ENCODE data around the gene RBCK1. TPM values are rescaled to one million over a fixed set of nuclear protein-coding genes. Genes with fewer than 3 reads are reported as not detected.

The RBCK1 gene
- total and polyA plus RNA-seq, 2 of the 4 experiments (the other 2 are of a cell fraction) = 29.9 to 84.2 TPM

Small RNA genes lying within 50 kb of the gene (microRNA-seq; reads per million reads assigned to microRNA genes)
- gene RF00019 (ENCODE audit: insufficient read depth, insufficient read length) = not detected

Small RNA genes lying within 50 kb of the gene (small RNA-seq; reads per million reads assigned to genes)
- 0 reads per million in 5 experiments for gene RF00019

Other genes starting within 250 kb of the RBCK1 start
- not detected in 2 replicates for gene DEFB128, start 218.6 kb upstream of the RBCK1 start, total RNA-seq (2012; rRNA removed)
- not detected in 2 replicates for gene DEFB128, start 218.6 kb upstream of the RBCK1 start, polyA plus RNA-seq (2012; rRNA removed)
- not detected in 2 replicates for gene DEFB129, start 181.0 kb upstream of the RBCK1 start, total RNA-seq (2012; rRNA removed)
- not detected in 2 replicates for gene DEFB129, start 181.0 kb upstream of the RBCK1 start, polyA plus RNA-seq (2012; rRNA removed)
- gene DEFB132, start 150.6 kb upstream of the RBCK1 start, total RNA-seq (2012; rRNA removed) = not detected in 2 replicates
- not detected in 2 replicates for gene DEFB132, start 150.6 kb upstream of the RBCK1 start, polyA plus RNA-seq (2012; rRNA removed)
- 1.1 and 2.0 TPM in 2 replicates for gene C20orf96, start 117.5 kb upstream of the RBCK1 start, total RNA-seq (2012; rRNA removed)
- 9.4 and 9.8 TPM in 2 replicates for gene C20orf96, start 117.5 kb upstream of the RBCK1 start, polyA plus RNA-seq (2012; rRNA removed)
- gene ZCCHC3, start 110.7 kb upstream of the RBCK1 start, total RNA-seq (2012; rRNA removed) = 10.9 and 13.9 TPM in 2 replicates
- 8.2 and 8.8 TPM in 2 replicates for gene ZCCHC3, start 110.7 kb upstream of the RBCK1 start, polyA plus RNA-seq (2012; rRNA removed)
- gene SOX12, start 82.7 kb upstream of the RBCK1 start, total RNA-seq (2012; rRNA removed) = 1.1 TPM in 2 replicates
- gene SOX12, start 82.7 kb upstream of the RBCK1 start, polyA plus RNA-seq (2012; rRNA removed) = 6.2 and 6.4 TPM in 2 replicates
- 9.9 and 17.5 TPM in 2 replicates for gene NRSN2, start 61.2 kb upstream of the RBCK1 start, total RNA-seq (2012; rRNA removed)
- gene NRSN2, start 61.2 kb upstream of the RBCK1 start, polyA plus RNA-seq (2012; rRNA removed) = 75.1 and 101 TPM in 2 replicates
- gene TRIB3, start 27.5 kb upstream of the RBCK1 start, total RNA-seq (2012; rRNA removed) = 15.0 and 18.5 TPM in 2 replicates
- 23.2 and 23.4 TPM in 2 replicates for gene TRIB3, start 27.5 kb upstream of the RBCK1 start, polyA plus RNA-seq (2012; rRNA removed)
- 36.7 and 42.8 TPM in 2 replicates for gene TBC1D20, start 54.2 kb downstream of the RBCK1 start, total RNA-seq (2012; rRNA removed)
- 38.2 and 39.1 TPM in 2 replicates for gene TBC1D20, start 54.2 kb downstream of the RBCK1 start, polyA plus RNA-seq (2012; rRNA removed)
- gene CSNK2A1, start 135.5 kb downstream of the RBCK1 start, total RNA-seq (2012; rRNA removed) = 151 and 193 TPM in 2 replicates
- 83.8 and 86.3 TPM in 2 replicates for gene CSNK2A1, start 135.5 kb downstream of the RBCK1 start, polyA plus RNA-seq (2012; rRNA removed)
- not detected in 2 replicates for gene TCF15, start 202.0 kb downstream of the RBCK1 start, total RNA-seq (2012; rRNA removed)
- gene TCF15, start 202.0 kb downstream of the RBCK1 start, polyA plus RNA-seq (2012; rRNA removed) = not detected in 2 replicates
- gene SRXN1, start 244.9 kb downstream of the RBCK1 start, total RNA-seq (2012; rRNA removed) = 63.0 and 71.2 TPM in 2 replicates
- gene SRXN1, start 244.9 kb downstream of the RBCK1 start, polyA plus RNA-seq (2012; rRNA removed) = 41.1 and 51.2 TPM in 2 replicates

Measured in IMR-90 (cell line).